ENCODE measurements around the gene SUN3. TPM values are rescaled to one million over a fixed set of nuclear protein-coding genes. Genes with fewer than 3 reads are reported as not detected.

The SUN3 gene
- total and polyA plus RNA-seq, 2 of the 4 experiments (the other 2 are of a cell fraction): not detected

DNA sequence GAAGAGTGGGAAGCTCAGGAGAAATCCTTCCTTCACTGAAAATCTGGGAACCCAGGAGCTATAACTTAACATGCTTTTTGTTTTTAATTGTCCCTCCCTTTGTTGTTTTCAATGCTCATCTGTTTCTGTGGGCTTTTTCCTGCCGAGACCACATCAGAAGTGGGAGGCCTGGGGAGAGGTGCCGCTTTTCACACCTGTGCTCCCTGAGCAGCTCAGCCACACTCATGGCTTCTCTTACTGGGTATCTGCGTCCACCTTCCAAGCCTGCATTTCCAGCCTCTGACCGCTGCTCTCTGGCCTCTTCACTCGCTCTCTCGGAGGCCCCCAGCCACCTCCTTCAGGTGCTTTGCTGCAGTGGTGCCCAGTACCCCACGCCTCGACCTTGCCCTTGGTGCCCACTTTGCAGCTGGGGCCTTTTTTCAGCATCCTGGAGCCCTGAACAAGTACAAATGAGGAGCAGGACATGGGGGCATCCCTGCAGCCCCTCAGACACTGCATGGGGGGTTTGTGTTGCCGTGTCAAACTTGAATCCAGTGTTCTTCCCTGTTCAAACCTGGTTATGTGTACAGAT lies 16.4 kb upstream of the SUN3 start:
- no peak overlapping the region for H2AK9ac ChIP-seq (replicated peaks; ENCODE audit: low read depth, low read length, poor library complexity)
- no peak overlapping the region for H4K5ac ChIP-seq (ENCODE audit: low read depth, low read length)
- no peak overlapping the region for H3K56ac ChIP-seq (ENCODE audit: extremely low read depth, insufficient read depth, low read length)
- H3K36me3 ChIP-seq (ENCODE audit: control insufficient read depth, insufficient read depth, low read length): no peaks in the 10 kb centered on the region
- no peaks in the 10 kb centered on the region for H3K79me1 ChIP-seq (ENCODE audit: low read depth in 1 of 2, low read length in 2 of 2)
- H2BK15ac ChIP-seq (ENCODE audit: low read depth, low read length): no peak overlapping the region
- intact Hi-C loops (cut with micrococcal nuclease) (no loop called here), in situ Hi-C loops (cut with MboI; ENCODE audit: low sequenced_read_pairs) (no loop called here), dilution Hi-C loops (cut with HindIII; ENCODE audit: low sequenced_read_pairs, unreplicated experiment) (no loop called here)
- no TSS peak for BruUV-seq (replicated peaks)
- H3K27ac ChIP-seq (ENCODE audit: insufficient read depth, low read length): no peak overlapping the region
- H3K4me3 ChIP-seq (ENCODE audit: insufficient read depth, low read depth, low read length): no peak overlapping the region
- H2AK5ac ChIP-seq (ENCODE audit: low read depth, low read length): no peak overlapping the region
- H3K27me3 ChIP-seq (ENCODE audit: control insufficient read depth, insufficient read depth, low read length): peaks cover 2% of the 10 kb centered on the region; the same call in 1 of the 2 replicates
- no peak overlapping the region for H3K4ac ChIP-seq (ENCODE audit: low read depth, low read length)
- TF ChIP-seq NFE2L2 (IDR thresholded peaks at IDR 0.05; ENCODE audit: low read depth, low read length): no peak
- TF ChIP-seq, protein P1, sequence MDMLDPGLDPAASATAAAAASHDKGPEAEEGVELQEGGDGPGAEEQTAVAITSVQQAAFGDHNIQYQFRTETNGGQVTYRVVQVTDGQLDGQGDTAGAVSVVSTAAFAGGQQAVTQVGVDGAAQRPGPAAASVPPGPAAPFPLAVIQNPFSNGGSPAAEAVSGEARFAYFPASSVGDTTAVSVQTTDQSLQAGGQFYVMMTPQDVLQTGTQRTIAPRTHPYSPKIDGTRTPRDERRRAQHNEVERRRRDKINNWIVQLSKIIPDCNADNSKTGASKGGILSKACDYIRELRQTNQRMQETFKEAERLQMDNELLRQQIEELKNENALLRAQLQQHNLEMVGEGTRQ (IDR thresholded peaks at IDR 0.05; ENCODE audit: low read depth, low read length): no peak
- no peak overlapping the region for H4K8ac ChIP-seq (ENCODE audit: low read depth in 2 of 2, low read length in 2 of 2)
- no peak overlapping the region for H2BK20ac ChIP-seq (ENCODE audit: low read depth, low read length)
- no peak overlapping the region for H3K14ac ChIP-seq (replicated peaks; ENCODE audit: low read depth, low read length)
- H3K18ac ChIP-seq (ENCODE audit: low read depth, low read length): no peak overlapping the region
- H2AFZ ChIP-seq (replicated peaks; ENCODE audit: low read length, poor library complexity): no peak overlapping the region
- no peak for DNase-seq
- 67% methylated on average over 7 of the region's 9 CpGs; no CpG with 5 or more reads in 1 of the 2 experiments for WGBS, 2 experiments (ENCODE audit: extremely low coverage in 2 of 2, insufficient read length in 1 of 2)
- H3K4me2 ChIP-seq (ENCODE audit: low read depth, low read length): no peak overlapping the region
- H3K9me3 ChIP-seq (ENCODE audit: control insufficient read depth, insufficient read depth, low read length): no peaks in the 10 kb centered on the region
- ChIA-PET POLR2A (ENCODE audit: unreplicated experiment) (no interaction called here), CTCF (no interaction called here)
- no peaks in the 10 kb centered on the region; the same call in 1 of the 2 replicates for H3K9me1 ChIP-seq (ENCODE audit: insufficient read depth, low read length)
- H4K91ac ChIP-seq (ENCODE audit: insufficient read depth, low read depth, low read length): no peak overlapping the region
- no peaks in the 10 kb centered on the region for H4K20me1 ChIP-seq (ENCODE audit: insufficient read depth, low read length)
- H3K23ac ChIP-seq (ENCODE audit: low read depth, low read length): no peak overlapping the region
- H2BK5ac ChIP-seq (ENCODE audit: low read depth, low read length, poor library complexity, severe bottlenecking): no peak overlapping the region
- ATAC-seq (ENCODE audit: low read depth): no peak
- no peak overlapping the region for H3K9ac ChIP-seq (ENCODE audit: low read depth, low read length)
- peaks cover 3% of the 10 kb centered on the region for H3K4me1 ChIP-seq (ENCODE audit: control insufficient read depth, insufficient read depth, low read length)
- H2BK120ac ChIP-seq (ENCODE audit: low read depth, low read length): no peak overlapping the region
